ENCODE data around the gene PCBP3.

DNA sequence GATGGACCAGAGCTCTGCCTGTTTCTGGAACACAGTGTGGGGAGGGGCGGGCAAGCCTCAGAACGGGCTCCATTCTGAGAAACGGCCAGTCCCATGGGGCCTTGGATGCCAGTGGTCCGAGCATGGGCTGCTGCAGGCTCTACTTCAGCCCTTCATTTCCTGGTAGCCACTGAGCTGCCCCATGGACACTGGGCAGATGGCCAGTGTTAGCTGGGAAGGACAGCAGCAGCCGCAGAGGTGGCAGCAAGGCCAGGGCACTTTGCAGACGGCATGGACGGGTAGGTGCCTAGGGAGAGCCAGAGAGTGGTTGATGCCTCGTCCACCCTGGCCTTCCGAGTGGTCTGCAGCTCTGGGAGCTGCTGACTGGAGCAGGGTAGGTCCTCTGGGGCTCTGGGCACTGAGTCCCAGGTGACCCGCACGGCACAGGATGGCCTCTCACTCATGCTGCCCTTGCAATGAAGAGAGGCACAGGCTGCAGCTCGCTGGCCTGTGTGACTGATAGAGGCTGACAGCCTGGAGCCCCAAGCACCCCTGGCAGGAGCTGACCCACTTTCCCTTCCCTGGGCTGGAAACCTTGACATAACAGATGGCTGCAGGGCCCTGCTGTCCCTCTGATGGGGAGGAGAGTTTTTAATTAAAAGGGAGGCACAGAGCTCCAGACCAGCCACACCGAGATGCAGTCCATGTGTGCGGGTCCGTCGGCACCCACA is 250.4 kb downstream of the PCBP3 start:
- no peak for TF ChIP-seq GATA2 (IDR thresholded peaks at IDR 0.05; ENCODE audit: low read depth, low read length)
- TF ChIP-seq GATA3 (IDR thresholded peaks at IDR 0.05; ENCODE audit: low read depth, low read length) = no peak
